COLO829 (cell line): ENCODE results near the gene SEPTIN12.
A peak's percentile ranks its signal among the peaks of the same experiment; 100 is the strongest.
"Not testable (repeated sequence)": the region's sequence is repeated elsewhere in the genome, so short reads cannot be mapped to it uniquely, and the experiment has no call there.

Source experiments
- DNase-seq: peaks from one replicate; pipeline ENCODE4 v3.0.0; 2012; ENCODE audit warnings: low spot score

SEPTIN12 gene

GRCh38 chr16:4752351-4753100 lies 35.6 kb downstream of the SEPTIN12 start:
- no peak for DNase-seq

DNA sequence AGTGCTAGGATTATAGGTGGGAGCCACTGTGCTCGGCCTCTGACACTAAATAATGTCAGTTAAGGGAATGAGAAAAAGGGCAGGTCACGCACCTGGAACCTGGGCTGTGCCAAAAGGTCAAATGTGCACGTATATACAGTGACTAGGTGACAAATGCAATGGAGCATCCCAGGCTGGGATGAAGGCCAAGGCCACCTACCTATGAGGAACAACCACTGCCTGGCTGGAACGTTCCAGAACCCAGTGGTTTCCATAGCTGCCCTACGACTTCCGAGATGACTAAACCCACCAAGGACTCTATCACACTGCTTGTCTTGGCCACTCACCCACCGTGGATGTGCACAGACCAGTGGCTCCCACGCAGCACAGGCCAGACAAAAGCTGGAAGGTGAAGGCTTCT lies 37.2 kb downstream of the SEPTIN12 start:
- DNase-seq: no peak

DNA sequence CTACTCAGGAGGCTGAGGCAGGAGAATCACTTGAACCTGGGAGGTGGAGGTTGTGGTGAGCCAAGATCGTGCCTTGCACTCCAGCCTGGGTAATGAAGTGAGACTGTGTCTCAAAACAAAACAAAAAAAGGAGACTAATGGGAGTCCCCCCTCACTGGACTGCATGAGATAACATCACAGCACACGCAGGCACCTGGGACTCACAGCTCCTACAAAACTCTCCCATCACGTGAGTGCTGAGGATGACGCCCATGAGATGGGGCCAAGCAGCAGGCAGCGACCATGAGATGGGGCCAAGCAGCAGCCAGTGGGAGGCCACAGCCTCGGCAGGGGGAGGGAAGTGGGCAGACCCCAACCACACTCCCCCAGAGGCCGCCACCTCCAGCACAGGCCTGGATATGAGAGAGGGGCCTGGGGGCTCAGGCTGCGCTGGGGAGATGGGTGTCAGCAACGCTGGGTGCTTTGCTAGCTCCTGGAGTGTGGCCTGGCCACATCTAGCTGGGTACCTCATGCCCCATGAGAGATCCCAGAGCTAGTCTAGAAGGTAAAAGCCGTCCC lies 38.4 kb downstream of the SEPTIN12 start:
- no peak for DNase-seq

GRCh38 chr16:4748682-4749411 lies 39.3 kb downstream of the SEPTIN12 start:
- no peak for DNase-seq

DNA sequence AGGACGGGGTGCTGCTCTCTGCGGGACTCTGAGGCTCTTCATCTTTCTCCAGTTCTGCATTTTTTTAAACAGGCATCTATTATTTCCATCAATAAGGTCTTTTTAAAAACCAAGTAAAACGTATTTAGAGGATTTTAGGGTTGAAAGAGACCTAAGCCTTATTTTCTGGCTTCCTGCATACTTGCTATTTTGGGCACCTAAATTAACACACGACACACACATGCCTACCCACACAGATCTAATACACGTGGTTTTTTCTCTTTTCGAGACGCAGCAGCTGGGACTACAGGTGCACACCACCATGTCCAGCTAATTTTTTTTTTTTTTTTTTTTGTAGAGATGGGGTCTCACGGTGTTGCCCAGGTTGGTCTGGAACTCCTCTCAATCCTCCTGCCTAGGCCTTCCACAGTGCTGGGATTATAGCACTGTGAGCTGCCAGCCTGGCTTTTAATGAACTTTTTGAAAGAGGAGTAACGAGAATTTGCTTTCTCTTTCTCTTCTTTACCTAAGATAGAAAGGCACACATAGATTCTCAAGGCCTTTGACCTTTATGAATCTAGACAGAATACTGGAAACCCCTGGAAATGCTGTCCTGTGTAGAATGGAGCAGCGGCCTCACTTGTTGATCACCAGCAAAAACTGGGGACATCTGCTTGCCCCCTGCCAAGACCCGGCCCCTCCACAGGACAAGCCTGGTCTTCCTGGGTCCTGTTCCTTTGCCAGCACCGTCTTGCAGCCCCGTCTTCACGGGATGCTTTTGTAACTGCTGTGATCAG lies 40.1 kb downstream of the SEPTIN12 start:
- no peak for DNase-seq

DNA sequence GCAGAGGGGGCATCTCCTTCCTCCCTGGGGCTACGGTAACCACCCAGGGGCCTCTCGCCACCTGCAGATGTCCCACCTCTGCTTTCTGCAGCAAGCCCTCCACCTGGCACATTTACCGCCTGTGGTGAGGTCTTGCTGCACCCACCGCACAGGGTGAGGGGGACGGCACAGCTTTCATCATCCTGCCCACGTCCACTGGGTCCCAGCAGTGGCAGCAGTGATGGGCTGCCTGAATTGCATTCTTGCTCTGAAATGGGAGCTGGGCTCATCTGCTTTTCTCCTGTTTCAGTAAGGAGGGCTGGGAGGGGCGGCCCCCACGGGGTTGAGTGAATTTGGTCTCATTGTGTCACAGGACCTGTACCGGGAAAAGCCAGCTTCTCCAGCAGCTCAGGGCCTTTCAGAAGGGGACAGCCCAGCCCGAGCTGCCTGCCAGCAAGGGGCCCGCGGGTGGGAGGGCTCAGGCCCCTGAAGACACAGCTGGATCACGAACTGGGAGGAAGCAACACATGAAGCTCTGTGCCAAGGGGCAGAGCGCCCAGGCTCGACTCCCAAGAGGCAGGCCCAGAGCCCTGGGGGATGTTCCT lies 41.1 kb downstream of the SEPTIN12 start:
- no peak for DNase-seq

DNA sequence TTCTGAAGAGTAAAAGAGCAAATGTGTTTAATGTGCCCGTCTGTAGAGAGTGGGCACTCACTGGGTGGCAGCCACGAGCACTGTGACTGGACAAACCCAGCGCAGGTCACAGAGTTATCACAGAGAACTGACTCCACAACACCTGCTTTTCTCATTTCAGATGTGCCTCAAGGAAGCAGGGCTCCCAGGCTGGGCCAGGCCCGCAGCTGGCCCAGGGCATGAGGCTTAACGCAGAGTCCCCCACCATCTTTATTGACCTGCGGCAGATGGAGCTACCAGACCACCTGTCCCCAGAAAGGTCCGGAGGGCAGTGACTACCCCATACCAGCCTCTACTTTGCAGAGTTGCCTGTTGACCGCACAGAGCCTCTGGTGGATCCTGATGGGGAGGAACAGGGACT lies 41.9 kb downstream of the SEPTIN12 start:
- DNase-seq: no peak

GRCh38 chr16:4745274-4745569 lies 42.9 kb downstream of the SEPTIN12 start:
- no peak for DNase-seq

GRCh38 chr16:4744555-4745273 lies 43.4 kb downstream of the SEPTIN12 start:
- no peak for DNase-seq

GRCh38 chr16:4743226-4743878 lies 44.8 kb downstream of the SEPTIN12 start:
- no peak for DNase-seq

DNA sequence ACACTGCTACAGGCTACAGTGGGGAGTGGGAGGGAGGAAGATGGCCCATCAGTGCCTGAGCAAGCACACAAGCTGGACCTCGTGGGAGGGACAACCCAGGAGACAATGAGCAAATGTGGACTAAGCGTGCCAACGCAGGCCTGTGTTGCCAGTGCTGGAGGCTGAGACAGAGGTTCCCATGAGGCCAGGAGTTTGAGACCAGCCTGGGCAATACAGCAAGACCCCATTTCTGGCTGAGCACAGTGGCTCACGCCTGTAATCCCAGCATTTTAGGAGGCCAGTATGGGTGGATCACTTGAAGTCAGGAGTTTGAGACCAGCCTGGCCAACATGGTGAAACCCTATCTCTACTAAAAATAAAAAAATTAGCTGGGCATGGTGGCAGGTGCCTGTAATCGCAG lies 49.8 kb downstream of the SEPTIN12 start:
- not testable (repeated sequence) for DNase-seq

DNA sequence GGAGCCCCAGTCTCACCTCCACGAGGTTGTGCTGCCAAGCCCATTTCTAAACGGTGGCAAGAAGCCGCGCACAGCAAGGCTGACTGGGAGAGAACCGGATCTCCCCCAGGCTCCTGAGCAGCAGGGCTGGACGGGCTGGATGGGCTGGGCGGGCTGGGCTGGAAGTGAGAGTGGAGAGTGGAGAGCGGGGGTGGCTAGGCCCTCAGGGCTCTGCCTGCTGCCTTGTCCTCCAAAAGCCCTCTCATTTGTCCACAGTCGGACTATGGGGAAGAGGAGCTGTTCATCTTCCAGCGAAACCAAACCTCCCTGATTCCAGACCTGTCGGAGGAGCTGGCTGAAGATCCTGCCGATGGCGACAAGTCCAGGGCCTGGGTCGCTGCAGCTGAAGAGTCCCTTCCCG lies 50.6 kb downstream of the SEPTIN12 start:
- DNase-seq: no peak

DNA sequence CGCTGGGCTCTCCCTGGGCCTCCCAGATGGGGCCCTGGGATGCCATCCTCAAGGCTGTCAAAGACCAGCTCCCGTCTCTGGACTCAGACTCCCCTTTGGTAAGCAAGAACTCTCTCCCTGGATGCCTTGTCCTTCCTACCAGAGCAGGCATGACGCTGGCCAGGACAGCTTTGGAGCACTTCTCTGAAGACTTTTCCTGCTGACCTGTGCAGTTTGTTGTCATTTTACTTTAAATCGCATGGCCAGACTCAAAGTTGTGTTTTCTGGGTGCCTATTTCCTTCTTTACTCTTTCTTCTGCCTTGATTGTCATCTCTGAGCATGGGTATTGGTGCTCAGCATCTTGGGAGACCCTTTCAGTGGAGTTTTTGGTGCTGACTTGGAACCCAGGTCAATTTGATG lies 51.6 kb downstream of the SEPTIN12 start:
- DNase-seq: no peak

DNA sequence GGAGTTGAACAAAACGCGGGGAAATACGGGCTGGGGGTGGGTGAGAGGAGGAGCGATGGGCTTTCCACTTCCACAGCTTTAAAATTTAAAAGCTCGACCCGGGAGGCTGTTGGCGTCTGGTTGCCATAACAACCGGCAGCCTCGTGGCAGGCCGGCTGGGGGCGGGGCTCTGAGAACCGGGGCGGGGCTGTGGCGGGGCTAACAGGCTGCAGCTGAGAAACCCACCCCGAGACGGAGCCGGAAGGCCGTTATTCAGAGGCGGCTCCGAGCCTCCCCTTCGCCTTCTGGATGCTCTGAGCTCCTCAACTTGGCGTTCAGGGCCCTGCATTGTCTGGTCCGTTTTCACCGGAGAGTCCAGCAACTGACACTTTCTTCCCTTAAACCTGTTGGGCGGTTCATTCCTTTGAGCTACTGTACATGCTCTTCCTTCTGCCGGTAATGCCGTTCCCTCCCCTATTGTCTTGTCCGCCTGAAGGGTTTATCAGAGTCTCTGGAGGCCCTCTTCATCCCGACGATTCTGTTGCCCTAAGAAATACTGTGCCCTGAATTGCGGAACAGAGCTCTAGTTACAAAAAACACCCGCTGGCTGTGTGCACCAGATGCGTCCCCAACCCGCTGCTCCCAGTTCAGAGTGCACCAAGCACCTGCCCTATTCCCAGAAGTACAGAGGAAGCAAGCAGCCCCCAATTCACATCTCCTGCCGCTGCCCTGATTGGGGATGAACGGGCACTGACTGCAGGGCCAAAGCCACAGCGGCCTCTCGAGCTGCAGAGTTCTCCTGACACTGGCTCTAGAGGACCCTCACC lies 53.2 kb downstream of the SEPTIN12 start:
- peak; percentile 81 for DNase-seq

DNA sequence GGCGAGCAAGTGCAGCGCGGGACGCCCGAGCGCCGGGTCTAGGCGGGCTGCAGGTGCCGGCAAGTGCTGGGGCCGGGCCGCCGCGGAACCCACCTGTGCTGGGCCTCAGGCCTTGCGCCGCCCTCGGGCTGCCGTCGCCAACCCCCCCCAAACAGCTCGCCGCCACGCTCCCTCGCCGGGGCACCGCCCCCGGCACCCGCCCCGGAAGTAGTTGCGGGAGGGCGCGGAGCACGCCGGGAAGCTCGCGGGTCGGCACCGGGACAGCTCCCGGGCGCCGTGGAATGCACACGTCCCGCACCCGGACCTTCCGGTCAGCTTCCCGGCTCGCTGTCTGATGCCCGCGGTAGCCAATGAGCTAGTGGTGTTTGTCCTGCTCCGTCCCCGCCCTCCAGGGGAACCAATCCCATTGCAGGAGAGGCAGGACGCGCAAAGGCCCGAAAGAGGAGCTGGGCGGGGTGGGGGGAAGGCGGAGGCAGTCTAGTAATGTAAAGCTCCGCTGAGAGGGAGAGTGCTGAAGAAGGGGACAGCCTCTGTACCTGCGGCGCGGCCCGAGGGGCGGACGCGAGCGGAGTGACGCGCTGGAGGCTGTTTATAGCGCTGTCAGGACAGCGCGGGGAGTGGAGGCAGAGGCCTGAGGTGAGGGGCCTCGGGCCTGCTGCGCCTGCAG lies 53.9 kb downstream of the SEPTIN12 start, which contains the start of the genes ANKS3 and DNAAF8:
ANKS3 (minus strand) TSS at position 209 of the 667 bp plus-strand sequence. CDS start 4,122 bp downstream, outside the sequence.
DNAAF8 (plus strand) TSS at position 475 of the 667 bp plus-strand sequence. CDS start 1,978 bp downstream, outside the sequence.
- DNase-seq: peak; percentile 94

GRCh38 chr16:4733747-4734062 lies 54.4 kb downstream of the SEPTIN12 start:
- DNase-seq: no peak

- no peak for DNase-seq
Measured at GRCh38 chr16:4733211-4733742, 54.9 kb downstream of the SEPTIN12 start.

DNA sequence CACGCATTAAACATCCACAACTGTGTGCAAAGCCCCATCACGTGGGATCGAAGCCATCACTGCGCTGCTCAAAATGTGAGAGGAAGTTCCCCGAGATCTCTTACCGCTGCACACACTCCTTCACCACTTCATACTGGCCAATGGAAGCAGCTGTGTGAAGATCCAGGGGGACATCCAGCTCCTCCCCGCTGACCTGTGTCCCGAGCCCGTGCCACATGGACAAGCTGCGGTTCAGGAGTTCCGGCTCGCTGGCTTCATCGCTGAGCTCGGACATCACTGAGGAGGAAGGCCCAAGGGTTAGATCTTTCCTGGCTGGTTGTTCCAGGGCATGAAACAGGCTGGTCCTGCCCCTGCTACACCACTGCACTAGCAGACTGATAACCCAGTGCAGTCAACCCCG lies 58.3 kb downstream of the SEPTIN12 start:
- no peak for DNase-seq

GRCh38 chr16:4728676-4729075 lies 59.5 kb downstream of the SEPTIN12 start:
- DNase-seq: no peak
